K562 (cell line): ENCODE data around the gene CPT1A. TPM values are rescaled to one million over a fixed set of nuclear protein-coding genes. Genes with fewer than 3 reads are reported as not detected.

ENCODE experiments used
- MGA ChIP-seq: fragments of 450-650 bp; IDR thresholded peaks from 2 replicates; pipeline ENCODE4 v1.6.1; 2016; ENCODE audit warnings: mild to moderate bottlenecking, moderate library complexity
- RBM22 ChIP-seq: fragments of 200-400 bp; formaldehyde crosslinking; IDR thresholded peaks from 2 replicates; pipeline ENCODE4 v1.6.1; 2018; ENCODE audit warnings: low read length, low read depth; ENCODE audit not compliant: poor library complexity, severe bottlenecking
- TBL1XR1 ChIP-seq, 2 experiments: IDR thresholded peaks; 2 replicates each; pipeline ENCODE4 v1.6.1; 2012; ENCODE audit warnings: improper control_type of control experiment in 2 of 2, low read length in 2 of 2, mild to moderate bottlenecking in 1 of 2
- ZBTB11 ChIP-seq, 3 experiments: fragments of 200-800 bp in 1 of 3; fragments of 250-450 bp in 1 of 3; fragments of 450-650 bp in 1 of 3; sonication (Bioruptor Pico) in 1 of 3; sonication (Bioruptor generic) in 1 of 3; formaldehyde crosslinking in 1 of 3; IDR thresholded peaks; 2 replicates each; pipeline versions ENCODE4 v1.6.1 to v1.8.0; 2016 to 2022; ENCODE audit warnings: mild to moderate bottlenecking in 2 of 3, missing genetic modification characterization in 2 of 3, missing compliant biosample characterization in 1 of 3, moderate library complexity in 1 of 3
- ZNF184 ChIP-seq: sonication (generic); formaldehyde crosslinking; IDR thresholded peaks from 2 replicates; pipeline ENCODE4 v1.5.0; 2020; ENCODE audit warnings: missing genetic modification reagents
- ZNF354B ChIP-seq: fragments of 250-450 bp; sonication (Bioruptor Pico); IDR thresholded peaks from 2 replicates; pipeline ENCODE4 v1.4.0; 2020
- ZNF395 ChIP-seq: fragments of 200-800 bp; sonication (Bioruptor generic); IDR thresholded peaks from 2 replicates; pipeline ENCODE4 v1.6.1; 2017; ENCODE audit warnings: missing genetic modification characterization, missing compliant biosample characterization
- ZNF695 ChIP-seq: fragments of 450-650 bp; formaldehyde crosslinking; IDR thresholded peaks from 2 replicates; pipeline ENCODE4 v1.4.0; 2020; ENCODE audit warnings: mild to moderate bottlenecking, moderate library complexity
- ZSCAN32 ChIP-seq: fragments of 450-650 bp; formaldehyde crosslinking; IDR thresholded peaks from 2 replicates; pipeline ENCODE4 v1.4.0; 2020; ENCODE audit warnings: mild to moderate bottlenecking, moderate library complexity
- polyA plus RNA-seq, 8 experiments: library from polyadenylated mRNA; depleted of rRNA in 4 of 8; stranded (reverse) in 5 of 8; unstranded in 3 of 8; fragments of >200 nt; fragmentation: Nextera tagmentation in 2 of 8; fragmentation: Illumina TruSeq in 1 of 8; extraction: Ambion mirVana in 2 of 8; extraction: Trizol in 1 of 8; gene quantifications; 2 replicates each; pipeline versions ENCODE4 v1.2.1 to v1.2.3, GENCODE V29; 2011 to 2014; ENCODE audit warnings: inconsistent platforms in 1 of 8, missing spikeins in 1 of 8
- total RNA-seq, 7 experiments: library from RNA; depleted of rRNA in 6 of 7; stranded (reverse); fragments of >200 nt in 6 of 7; fragmentation: Illumina TruSeq in 2 of 7; extraction: Trizol in 2 of 7; gene quantifications; 2 replicates each; pipeline versions ENCODE4 v1.2.1 to v1.2.3, GENCODE V29; 2011 to 2021; ENCODE audit warnings: low replicate concordance in 1 of 7

The CPT1A gene
- total and polyA plus RNA-seq, 9 of the 15 experiments (the other 6 are each of a cell fraction or from before 2014, with no cell fraction given): 2.6 to 29.1 (median 12.3) TPM

- TF ChIP-seq ZNF184 (CRISPR knock-in tag) (no peak), ZNF395 (CRISPR knock-in tag) (no peak), RBM22 (no peak), ZSCAN32 (CRISPR knock-in tag) (no peak), MGA (no peak), ZBTB11 (CRISPR knock-in tag; IDR thresholded peaks at IDR 0.05) (peak in 1 of 3 experiments; percentile 65; a peak in 2 of 6 replicates), ZNF695 (CRISPR knock-in tag) (no peak), TBL1XR1 (IDR thresholded peaks at IDR 0.05; ENCODE audit: low read length in 2 of 2) (peak; percentile 14 to 40; a peak in 1 of 4 replicates), ZNF354B (CRISPR knock-in tag) (no peak)
Measured at GRCh38 chr11:68751331-68751856, 90.3 kb downstream of the CPT1A start, which contains the start of gene TESMIN (continued).
